MM.1S (cell line): ENCODE data around the gene TMEM135.
"Not testable (repeated sequence)": the region's sequence is repeated elsewhere in the genome, so short reads cannot be mapped to it uniquely, and the experiment has no call there.

ENCODE experiments used
- DNase-seq: peaks from one replicate; pipeline ENCODE4 v3.0.0-alpha.2; 2015
- H2AFZ ChIP-seq: fragments of 300-600 bp; sonication (generic); 2 replicates; pipeline ENCODE4 v1.6.0; 2016; ENCODE audit warnings: antibody characterized with exemption, low read length
- H3F3A ChIP-seq: fragments of 300-600 bp; sonication (generic); 2 replicates; pipeline ENCODE4 v1.6.1; 2016; ENCODE audit warnings: mild to moderate bottlenecking, antibody characterized with exemption, low read length, moderate library complexity, mixed read lengths; ENCODE audit not compliant: insufficient read depth
- H3K27ac ChIP-seq: fragments of 300-600 bp; sonication (generic); 2 replicates; pipeline ENCODE4 v1.5.1; 2016; ENCODE audit warnings: mild to moderate bottlenecking, low read length
- H3K27me3 ChIP-seq: fragments of 300-600 bp; sonication (generic); replicated peaks from 2 replicates; pipeline ENCODE4 v1.6.0; 2016; ENCODE audit warnings: low read length; ENCODE audit not compliant: insufficient read depth
- H3K36me3 ChIP-seq: fragments of 300-600 bp; sonication (generic); replicated peaks from 2 replicates; pipeline ENCODE4 v1.6.1; 2016; ENCODE audit warnings: mild to moderate bottlenecking, low read length, mixed read lengths; ENCODE audit not compliant: insufficient read depth
- H3K4me1 ChIP-seq: fragments of 300-600 bp; sonication (generic); 2 replicates; pipeline ENCODE4 v1.6.1; 2016; ENCODE audit warnings: low read length, mixed read lengths
- H3K4me2 ChIP-seq: fragments of 300-600 bp; sonication (generic); 2 replicates; pipeline ENCODE4 v1.6.0; 2016; ENCODE audit warnings: low read depth, low read length
- H3K4me3 ChIP-seq: fragments of 300-600 bp; sonication (generic); 2 replicates; pipeline ENCODE4 v1.5.1; 2016; ENCODE audit warnings: low read length, mixed read lengths
- H3K79me2 ChIP-seq: fragments of 300-600 bp; sonication (generic); 2 replicates; pipeline ENCODE4 v1.6.1; 2016; ENCODE audit warnings: mixed run types, low read length, mixed read lengths
- H3K9ac ChIP-seq: fragments of 300-600 bp; sonication (generic); 2 replicates; pipeline ENCODE4 v1.6.1; 2016; ENCODE audit warnings: low read length, mixed read lengths
- H3K9me2 ChIP-seq: fragments of 300-600 bp; sonication (generic); replicated peaks from 2 replicates; pipeline ENCODE4 v1.6.1; 2016; ENCODE audit warnings: mild to moderate bottlenecking, low read length, mixed read lengths; ENCODE audit not compliant: insufficient read depth
- H3K9me3 ChIP-seq: fragments of 300-600 bp; sonication (generic); replicated peaks from 2 replicates; pipeline ENCODE4 v1.6.1; 2016; ENCODE audit warnings: mild to moderate bottlenecking, low read length, mixed read lengths; ENCODE audit not compliant: insufficient read depth
- H4K20me1 ChIP-seq: fragments of 300-600 bp; sonication (generic); 2 replicates; pipeline ENCODE4 v1.6.1; 2016; ENCODE audit warnings: mild to moderate bottlenecking, low read length, moderate library complexity, mixed read lengths; ENCODE audit not compliant: insufficient read depth
- CTCF ChIP-seq: fragments of 300-600 bp; sonication (generic); IDR thresholded peaks from 2 replicates; pipeline ENCODE4 v1.5.1; 2016; ENCODE audit warnings: antibody characterized with exemption, low read length, mixed read lengths
- EZH2 ChIP-seq: fragments of 300-600 bp; sonication (generic); optimal IDR thresholded peaks from 2 replicates; pipeline ENCODE3; 2017; ENCODE audit warnings: low read depth, mild to moderate bottlenecking, antibody characterized with exemption, low read length, mixed read lengths
- EZH2phosphoT487 ChIP-seq: fragments of 300-600 bp; sonication (generic); IDR thresholded peaks from 2 replicates; pipeline ENCODE4 v1.6.1; 2018; ENCODE audit warnings: antibody characterized with exemption, low read length

The TMEM135 gene

GRCh38 chr11:87022738-87023137 lies 15.0 kb upstream of the TMEM135 start:
- DNase-seq, result no peak
- TF ChIP-seq EZH2, result no peak
- no peak for TF ChIP-seq CTCF
- TF ChIP-seq EZH2phosphoT487, result no peak
- H3K4me1 ChIP-seq, result no peaks in the 10 kb centered on the region
- no peaks in the 10 kb centered on the region for H3K9me2 ChIP-seq
- H3K9me3 ChIP-seq, result no peaks in the 10 kb centered on the region
- H3K27ac ChIP-seq, result no peak overlapping the region
- H3K4me2 ChIP-seq, result no peak overlapping the region
- no peak overlapping the region for H3K9ac ChIP-seq
- H2AFZ ChIP-seq, result no peak overlapping the region
- no peak overlapping the region for H3K4me3 ChIP-seq
- H3K36me3 ChIP-seq, result no peaks in the 10 kb centered on the region
- H3K79me2 ChIP-seq, result no peaks in the 10 kb centered on the region
- no peaks in the 10 kb centered on the region for H4K20me1 ChIP-seq
- no peaks in the 10 kb centered on the region for H3K27me3 ChIP-seq
- H3F3A ChIP-seq, result no peaks in the 10 kb centered on the region

GRCh38 chr11:87026415-87026814 lies 11.3 kb upstream of the TMEM135 start:
- not testable (repeated sequence) for H3K4me1 ChIP-seq, H3F3A ChIP-seq, H3K27me3 ChIP-seq, H3K4me2 ChIP-seq, H3K9me2 ChIP-seq, H3K9me3 ChIP-seq, DNase-seq, H3K4me3 ChIP-seq, H4K20me1 ChIP-seq, H3K36me3 ChIP-seq, H3K79me2 ChIP-seq, H2AFZ ChIP-seq, H3K27ac ChIP-seq, H3K9ac ChIP-seq

GRCh38 chr11:87030458-87031054 lies 7.2 kb upstream of the TMEM135 start:
- Histone ChIP-seq H3F3A (no peaks in the 10 kb centered on the region), H3K36me3 (no peaks in the 10 kb centered on the region), H3K79me2 (no peaks in the 10 kb centered on the region), H3K27ac (no peak overlapping the region), H3K9me2 (no peaks in the 10 kb centered on the region), H2AFZ (no peak overlapping the region), H3K4me1 (no peaks in the 10 kb centered on the region), H4K20me1 (no peaks in the 10 kb centered on the region), H3K4me3 (no peak overlapping the region), H3K9ac (no peak overlapping the region), H3K27me3 (no peaks in the 10 kb centered on the region), H3K4me2 (no peak overlapping the region), H3K9me3 (no peaks in the 10 kb centered on the region)
- DNase-seq, result no peak
- TF ChIP-seq EZH2 (no peak), CTCF (no peak)

- H3K4me3 ChIP-seq, result no peak overlapping the region
- no peak for DNase-seq
- no peak overlapping the region for H2AFZ ChIP-seq
- no peaks in the 10 kb centered on the region for H3F3A ChIP-seq
- H3K27me3 ChIP-seq, result no peaks in the 10 kb centered on the region
- no peaks in the 10 kb centered on the region for H3K9me3 ChIP-seq
- no peaks in the 10 kb centered on the region for H3K4me1 ChIP-seq
- TF ChIP-seq EZH2phosphoT487, result no peak
- TF ChIP-seq EZH2, result no peak
- no peak for TF ChIP-seq CTCF
- no peaks in the 10 kb centered on the region for H3K79me2 ChIP-seq
- no peaks in the 10 kb centered on the region for H3K9me2 ChIP-seq
- no peaks in the 10 kb centered on the region for H4K20me1 ChIP-seq
- H3K27ac ChIP-seq, result no peak overlapping the region
- no peak overlapping the region for H3K4me2 ChIP-seq
- no peaks in the 10 kb centered on the region for H3K36me3 ChIP-seq
- no peak overlapping the region for H3K9ac ChIP-seq
These were observed 6.1 kb upstream of the TMEM135 start for GRCh38 chr11:87031433-87032170.
